HG02885 (cell line): ENCODE results near the gene RRP8.

Experiments
- ATAC-seq: cut with Tn5 transposase; IDR thresholded peaks from one replicate; pipeline ENCODE4 v1.9.1; 2021; ENCODE audit warnings: mild to moderate bottlenecking; ENCODE audit not compliant: unreplicated experiment, poor library complexity

Gene RRP8

DNA sequence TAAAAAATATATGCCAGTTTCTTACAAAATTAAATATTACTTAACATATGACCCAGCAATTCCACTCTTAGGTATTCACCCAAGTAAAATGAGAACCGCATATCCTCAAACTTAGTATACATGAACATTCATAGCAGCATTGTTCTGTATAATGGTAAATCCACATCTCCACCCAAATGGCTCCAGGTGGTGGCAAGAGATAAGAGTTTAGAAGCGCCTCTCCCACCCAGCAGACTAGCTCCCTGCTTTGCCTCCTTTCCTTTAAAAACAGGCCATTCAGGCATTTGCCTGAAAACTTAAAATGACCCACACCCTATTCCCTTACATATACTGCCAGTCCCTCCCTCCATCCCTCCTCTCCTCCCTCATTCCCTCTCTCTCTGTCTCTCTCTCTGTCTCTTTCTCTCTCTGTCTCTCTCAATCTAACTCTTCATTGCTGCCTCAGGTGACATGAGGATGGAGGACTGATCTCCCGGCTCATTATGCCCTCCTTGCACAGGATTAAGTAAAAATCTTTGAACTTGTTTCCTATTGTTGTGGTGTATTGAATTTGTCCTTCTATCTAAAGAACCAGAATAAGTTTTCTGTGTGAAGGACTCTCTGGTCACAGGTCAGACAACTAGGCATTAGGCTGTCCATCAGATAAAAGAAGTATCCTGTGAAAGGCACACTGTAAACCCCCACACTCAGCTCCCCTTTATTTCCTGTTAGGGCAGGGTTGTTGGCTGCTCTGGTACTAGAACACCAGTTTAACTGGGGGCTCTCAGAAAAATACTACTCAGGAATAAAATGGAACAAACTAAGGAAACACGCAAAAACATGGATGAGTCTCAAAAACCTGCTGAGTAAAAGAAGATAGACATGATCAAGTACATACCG is 48.3 kb downstream of the RRP8 start:
- no peak for ATAC-seq

- ATAC-seq, result no peak
These were observed 49.8 kb downstream of the RRP8 start for GRCh38 chr11:6553634-6554033.

DNA sequence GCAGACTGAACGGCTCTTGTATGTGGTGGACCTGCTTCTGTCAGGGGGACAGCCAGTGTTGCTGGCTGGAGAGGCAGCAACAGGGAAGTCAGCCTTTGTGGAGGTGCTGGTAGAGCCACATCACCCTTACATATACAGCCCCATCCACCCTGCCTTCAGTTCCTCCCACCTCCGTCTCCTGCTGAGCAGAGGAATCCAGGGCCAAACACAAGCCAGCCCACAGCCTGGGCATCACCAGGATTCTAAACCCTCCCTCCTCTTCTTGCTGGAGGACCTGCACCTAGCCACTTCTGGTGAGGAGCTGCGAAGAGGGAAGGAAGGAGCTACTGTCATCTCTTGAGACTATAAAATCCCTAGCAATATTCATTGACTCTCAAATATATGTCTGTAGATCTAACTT is 54.8 kb downstream of the RRP8 start:
- no peak for ATAC-seq

DNA sequence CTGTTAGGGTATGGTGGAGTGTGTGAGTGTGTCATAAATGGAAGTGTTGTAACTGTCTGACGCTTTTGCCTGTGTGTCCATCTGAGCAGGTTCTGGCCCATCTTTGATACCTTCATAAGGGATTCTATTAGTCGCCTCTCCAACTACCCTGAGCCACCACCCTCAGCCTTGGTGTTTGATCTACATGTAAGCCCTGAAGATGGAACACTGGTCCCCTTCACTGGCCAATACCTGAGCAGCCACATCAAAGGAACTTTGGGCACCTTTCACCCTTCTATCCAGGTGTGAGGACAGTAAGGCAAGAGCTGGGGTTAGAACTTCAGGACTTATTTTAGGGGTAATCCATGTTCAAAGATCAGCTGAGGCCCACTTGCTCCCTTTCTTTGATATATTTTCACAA is 55.3 kb downstream of the RRP8 start:
- no peak for ATAC-seq

- no peak for ATAC-seq
These were observed 56.2 kb downstream of the RRP8 start for GRCh38 chr11:6547177-6547576.

DNA sequence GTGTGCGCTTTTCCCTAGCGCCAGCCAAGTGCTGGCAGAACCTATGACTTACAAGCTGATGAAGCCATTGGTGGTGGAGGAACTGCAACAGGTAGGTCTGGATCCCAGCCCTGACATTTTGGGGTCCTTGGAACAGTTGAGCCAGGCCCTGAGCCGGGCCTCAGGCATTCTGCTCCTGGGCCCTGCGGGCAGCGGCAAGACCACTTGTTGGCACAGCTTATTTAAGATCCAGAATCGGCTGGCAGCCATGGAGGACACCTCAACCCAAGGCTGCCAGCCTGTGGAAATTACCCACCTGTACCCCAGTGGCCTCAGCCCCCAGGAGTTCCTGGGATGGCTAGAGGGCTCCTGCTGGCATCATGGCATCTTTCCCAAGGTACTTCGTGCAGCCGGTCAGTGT is 56.7 kb downstream of the RRP8 start:
- ATAC-seq, result no peak

DNA sequence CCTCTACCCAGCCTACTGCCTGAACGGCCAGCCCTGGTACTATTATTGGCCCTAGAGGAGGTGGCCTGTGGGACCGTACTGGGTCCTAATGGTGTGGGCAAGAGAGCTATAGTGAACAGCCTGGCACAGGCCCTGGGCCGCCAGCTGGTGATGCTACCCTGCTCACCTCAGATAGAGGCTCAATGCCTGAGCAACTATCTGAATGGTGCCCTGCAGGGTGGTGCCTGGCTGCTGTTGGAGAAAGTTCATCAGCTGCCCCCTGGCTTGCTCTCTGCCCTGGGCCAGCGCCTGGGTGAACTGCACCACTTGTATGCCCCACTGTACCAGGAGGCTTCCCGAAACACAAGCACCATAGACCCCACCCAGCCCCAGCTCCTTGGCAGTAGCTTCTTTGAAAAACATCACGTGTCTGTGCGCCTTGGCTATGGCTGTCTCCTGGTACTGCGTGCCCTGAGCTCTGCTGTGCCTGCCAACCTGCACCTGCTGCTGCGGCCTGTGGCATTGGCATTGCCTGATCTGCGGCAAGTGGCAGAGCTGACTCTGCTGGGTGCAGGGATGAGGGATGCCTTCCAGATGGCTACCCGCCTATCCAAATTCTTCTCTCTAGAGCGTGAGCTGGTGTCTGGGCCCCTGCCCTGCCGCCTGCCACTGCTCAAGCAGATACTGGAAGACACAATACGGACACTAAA is 57.4 kb downstream of the RRP8 start:
- no peak for ATAC-seq
